WERI-Rb-1 (cell line): Measurements from ENCODE around the gene RXFP4.

ENCODE experiments used
- DNase-seq: peaks from one replicate; pipeline ENCODE4 v3.0.0-alpha.2; 2020
- H3K27ac ChIP-seq: fragments of 250-450 bp; sonication (Bioruptor Pico); 2 replicates; pipeline ENCODE4 v1.5.1; 2020; ENCODE audit warnings: mild to moderate bottlenecking, moderate library complexity
- H3K27me3 ChIP-seq: fragments of 250-450 bp; sonication (Bioruptor Pico); 2 replicates; pipeline ENCODE4 v1.5.1; 2021; ENCODE audit warnings: mild to moderate bottlenecking, low read depth, moderate library complexity; ENCODE audit not compliant: insufficient read depth, severe bottlenecking
- H3K36me3 ChIP-seq: fragments of 250-450 bp; sonication (Bioruptor Pico); 2 replicates; pipeline ENCODE4 v1.5.1; 2020; ENCODE audit warnings: mild to moderate bottlenecking, moderate library complexity
- H3K4me3 ChIP-seq: 2 replicates; pipeline ENCODE4 v1.5.1; 2011; ENCODE audit warnings: low read depth, mild to moderate bottlenecking, control low read depth, low read length
- H3K9me3 ChIP-seq: fragments of 250-450 bp; sonication (Bioruptor Pico); 2 replicates; pipeline ENCODE4 v1.5.1; 2021; ENCODE audit warnings: mild to moderate bottlenecking, moderate library complexity; ENCODE audit not compliant: severe bottlenecking
- TF ChIP-seq, protein P1 (sequence below): IDR thresholded peaks from 2 replicates; pipeline ENCODE4 v1.5.1; 2011; ENCODE audit warnings: low read depth, mild to moderate bottlenecking, control low read depth, inconsistent platforms, low read length

RXFP4 gene

DNA sequence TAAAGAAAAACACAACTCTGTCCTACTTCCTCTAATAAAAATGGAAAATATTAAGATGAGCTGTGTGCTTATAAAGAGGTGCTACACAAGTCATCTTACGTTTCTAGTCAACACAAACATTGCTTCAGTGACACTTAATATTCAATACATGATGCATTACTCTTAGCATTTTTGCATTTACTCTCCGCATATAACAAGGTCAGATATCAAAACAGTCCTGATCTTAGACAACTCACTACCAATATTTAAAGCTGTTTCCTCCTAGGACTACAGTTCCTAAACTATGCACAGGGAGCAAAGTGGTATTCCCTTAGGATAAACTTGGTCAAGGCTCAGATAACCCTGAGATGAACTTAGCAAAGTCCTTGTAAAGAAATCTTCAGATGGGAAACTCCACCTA, 42.5 kb upstream of the RXFP4 start:
- Histone ChIP-seq H3K27ac (no peak overlapping the region), H3K36me3 (peaks cover 69% of the 10 kb centered on the region), H3K4me3 (no peak overlapping the region), H3K27me3 (no peaks in the 10 kb centered on the region), H3K9me3 (no peaks in the 10 kb centered on the region)
- TF ChIP-seq, protein P1, sequence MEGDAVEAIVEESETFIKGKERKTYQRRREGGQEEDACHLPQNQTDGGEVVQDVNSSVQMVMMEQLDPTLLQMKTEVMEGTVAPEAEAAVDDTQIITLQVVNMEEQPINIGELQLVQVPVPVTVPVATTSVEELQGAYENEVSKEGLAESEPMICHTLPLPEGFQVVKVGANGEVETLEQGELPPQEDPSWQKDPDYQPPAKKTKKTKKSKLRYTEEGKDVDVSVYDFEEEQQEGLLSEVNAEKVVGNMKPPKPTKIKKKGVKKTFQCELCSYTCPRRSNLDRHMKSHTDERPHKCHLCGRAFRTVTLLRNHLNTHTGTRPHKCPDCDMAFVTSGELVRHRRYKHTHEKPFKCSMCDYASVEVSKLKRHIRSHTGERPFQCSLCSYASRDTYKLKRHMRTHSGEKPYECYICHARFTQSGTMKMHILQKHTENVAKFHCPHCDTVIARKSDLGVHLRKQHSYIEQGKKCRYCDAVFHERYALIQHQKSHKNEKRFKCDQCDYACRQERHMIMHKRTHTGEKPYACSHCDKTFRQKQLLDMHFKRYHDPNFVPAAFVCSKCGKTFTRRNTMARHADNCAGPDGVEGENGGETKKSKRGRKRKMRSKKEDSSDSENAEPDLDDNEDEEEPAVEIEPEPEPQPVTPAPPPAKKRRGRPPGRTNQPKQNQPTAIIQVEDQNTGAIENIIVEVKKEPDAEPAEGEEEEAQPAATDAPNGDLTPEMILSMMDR, result no peak
- DNase-seq, result no peak

DNA sequence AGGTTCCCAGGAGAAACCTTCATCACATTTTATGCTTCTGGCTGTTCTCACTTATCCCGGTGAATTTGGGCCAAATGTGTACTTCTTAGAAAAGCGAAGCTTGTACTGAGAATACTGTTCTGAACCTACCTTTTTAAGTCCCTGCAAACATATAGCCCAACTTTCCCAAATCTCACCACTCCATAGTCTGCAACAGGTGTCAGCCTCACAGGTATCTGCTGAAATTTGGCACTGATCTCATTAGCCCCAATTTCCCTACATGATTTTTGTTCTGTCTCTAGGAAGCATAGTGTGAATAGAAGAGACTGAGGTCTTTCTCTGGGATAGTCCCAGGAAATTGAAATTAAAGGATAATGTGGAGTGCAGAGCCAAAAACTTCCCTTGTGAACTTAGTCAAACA, 41.8 kb upstream of the RXFP4 start:
- no peak for DNase-seq
- TF ChIP-seq, protein P1, result no peak
- H3K9me3 ChIP-seq, result no peaks in the 10 kb centered on the region
- H3K4me3 ChIP-seq, result no peak overlapping the region
- H3K27me3 ChIP-seq, result no peaks in the 10 kb centered on the region
- H3K27ac ChIP-seq, result no peak overlapping the region
- H3K36me3 ChIP-seq, result peaks cover 77% of the 10 kb centered on the region

DNA sequence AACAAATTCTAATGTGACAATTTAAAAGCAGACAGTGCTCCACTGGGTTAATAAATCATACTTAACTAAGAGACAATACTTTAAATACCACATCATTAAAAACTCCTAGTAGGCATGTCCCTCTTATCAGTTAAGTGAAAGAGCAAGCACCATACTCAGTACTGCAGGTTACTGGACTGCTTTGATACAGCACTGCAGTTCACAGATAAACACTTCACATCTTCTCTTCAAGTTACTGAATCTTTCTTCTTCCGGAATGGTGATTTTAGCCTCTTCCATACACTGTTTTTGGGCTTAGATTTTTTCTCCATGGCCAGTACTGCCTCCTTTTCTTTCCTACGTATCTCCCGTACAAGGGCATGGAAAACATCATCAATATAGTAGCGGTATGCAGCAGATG, 41.3 kb upstream of the RXFP4 start:
- H3K36me3 ChIP-seq, result peaks cover 82% of the 10 kb centered on the region

DNA sequence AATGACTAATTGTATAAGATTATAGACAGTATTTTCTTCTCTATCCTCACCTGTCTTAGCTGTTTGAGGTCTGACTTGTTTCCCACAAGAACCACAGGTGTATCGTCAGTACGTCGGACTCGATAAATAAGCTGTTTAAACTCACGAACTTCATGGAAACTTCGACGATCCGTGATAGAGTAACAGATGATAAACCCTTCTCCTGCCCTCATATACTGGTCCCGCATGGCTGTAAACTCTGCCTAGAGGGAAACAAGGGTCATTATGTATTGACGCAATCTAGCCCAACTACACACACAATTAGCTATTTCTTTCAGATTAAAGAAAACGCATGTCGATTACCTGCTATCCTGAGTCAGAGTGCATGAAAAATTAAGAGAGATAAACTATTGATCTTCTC, 37.2 kb upstream of the RXFP4 start:
- Histone ChIP-seq H3K4me3 (no peak overlapping the region), H3K27me3 (no peaks in the 10 kb centered on the region), H3K27ac (no peak overlapping the region), H3K36me3 (peaks cover 99% of the 10 kb centered on the region), H3K9me3 (no peaks in the 10 kb centered on the region)
- TF ChIP-seq, protein P1, result no peak
- no peak for DNase-seq

More for the DNA sequence above, 41.3 kb upstream of the RXFP4 start:
- Histone ChIP-seq H3K9me3 (no peaks in the 10 kb centered on the region), H3K27me3 (no peaks in the 10 kb centered on the region), H3K27ac (no peak overlapping the region), H3K4me3 (no peak overlapping the region)
- DNase-seq, result no peak
- TF ChIP-seq, protein P1, result no peak

DNA sequence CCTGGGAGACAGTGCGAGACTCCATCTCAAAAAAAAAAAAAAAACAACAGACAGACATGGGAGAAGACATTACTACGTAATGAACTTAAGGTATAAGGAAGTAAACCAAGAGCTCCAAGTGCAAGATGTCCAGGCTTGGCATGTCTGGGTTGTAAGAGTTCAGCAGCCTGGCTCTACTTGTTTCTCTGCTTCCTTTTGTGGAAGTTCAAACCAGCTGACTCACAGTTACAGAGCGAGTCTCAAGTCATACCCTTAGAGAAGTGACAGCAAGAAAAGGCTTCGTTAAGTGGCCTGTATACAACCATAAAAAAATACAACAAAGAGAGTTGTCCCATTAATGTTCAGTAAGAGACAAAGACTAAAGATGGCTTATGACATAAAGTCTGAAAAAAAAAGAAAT, 31.5 kb upstream of the RXFP4 start:
- DNase-seq, result no peak
- Histone ChIP-seq H3K36me3 (peaks cover 91% of the 10 kb centered on the region), H3K27ac (no peak overlapping the region; the same call in 1 of the 2 replicates)

More for the DNA sequence above, 31.5 kb upstream of the RXFP4 start:
- TF ChIP-seq, protein P1, result no peak
- Histone ChIP-seq H3K27me3 (no peaks in the 10 kb centered on the region), H3K9me3 (no peaks in the 10 kb centered on the region), H3K4me3 (no peak overlapping the region)
